HepG2 (cell line): Measurements from ENCODE around the gene TSPAN5. TPM values are rescaled to one million over a fixed set of nuclear protein-coding genes. Genes with fewer than 3 reads are reported as not detected.

Experiments
- ATAC-seq: fragments of 200-7000 bp; cut with Tn5 transposase; 3 replicates; pipeline ENCODE4 v1.9.1; 2020; ENCODE audit warnings: mild to moderate bottlenecking, moderate library complexity
- BruUV-seq: library from RNA; stranded (reverse); fragments of 400-500 nt; replicated peaks from 2 replicates; lab custom pipeline; 2021; lab: Mats Ljungman, UMichigan
- CTCF ChIA-PET: fragments of 300-600 bp; formaldehyde crosslinking; extraction: SDS; loops from one replicate; lab custom pipeline; 2021; ENCODE audit warnings: low total read pairs, inconsistent platforms, low intra/inter-chr PET ratio; lab: Yijun Ruan, JAX
- POLR2A ChIA-PET: fragments of 350-600 bp; sonication (Branson Sonifier 250); formaldehyde crosslinking; loops from one replicate; lab custom pipeline; 2020; ENCODE audit warnings: antibody characterized with exemption, inconsistent platforms; lab: Yijun Ruan, JAX
- DNase-seq: peaks from one replicate; pipeline ENCODE4 v3.0.0-alpha.2; 2015; ENCODE audit warnings: low spot score
- FAIRE-seq: peaks from 3 replicates; lab custom pipeline; 2011; peaks lifted over from hg19 to GRCh38; lab: Jason Lieb, UNC
- H2AFZ ChIP-seq: one replicate; pipeline ENCODE4 v1.6.1; 2011; ENCODE audit warnings: low read length, inconsistent platforms
- H3K27ac ChIP-seq: fragments of 300-600 bp; 3 replicates; pipeline ENCODE4 v1.8.0; 2011; ENCODE audit warnings: mixed run types, mild to moderate bottlenecking, mixed read lengths, low read length, inconsistent platforms; ENCODE audit not compliant: insufficient read depth; ENCODE audit errors: extremely low read length
- H3K27me3 ChIP-seq, 2 experiments: fragments of 200-600 bp in 1 of 2; 2 replicates in 1 of 2; 3 replicates in 1 of 2; pipeline versions ENCODE4 v1.6.0 to v1.8.0; 2011; ENCODE audit warnings: low read length in 2 of 2, mild to moderate bottlenecking in 2 of 2, moderate library complexity in 2 of 2, inconsistent platforms in 1 of 2; ENCODE audit not compliant: insufficient read depth in 2 of 2, control insufficient read depth in 1 of 2
- H3K36me3 ChIP-seq, 2 experiments: fragments of 200-600 bp in 1 of 2; replicated peaks in 1 of 2; 2 replicates in 1 of 2; 3 replicates in 1 of 2; pipeline versions ENCODE4 v1.5.1 to v1.8.0; 2011; ENCODE audit warnings: low read length in 2 of 2, inconsistent platforms in 1 of 2; ENCODE audit not compliant: insufficient read depth in 2 of 2, control insufficient read depth in 1 of 2
- H3K4me1 ChIP-seq: 2 replicates; pipeline ENCODE4 v1.5.1; 2012; ENCODE audit warnings: low read length, inconsistent platforms; ENCODE audit not compliant: insufficient read depth
- H3K4me2 ChIP-seq: 2 replicates; pipeline ENCODE4 v1.6.0; 2011; ENCODE audit warnings: low read depth, low read length, inconsistent platforms
- H3K4me3 ChIP-seq, 3 experiments: fragments of 200-600 bp in 1 of 3; sonication (generic), shearing (Covaris generic) in 1 of 3; replicated peaks in 1 of 3; 2 replicates each; pipeline ENCODE4 v1.5.1; 2011 to 2016; ENCODE audit warnings: low read length in 3 of 3, inconsistent platforms in 2 of 3, low read depth in 2 of 3, mild to moderate bottlenecking in 2 of 3, control low read depth in 1 of 3, mixed read lengths in 1 of 3; ENCODE audit not compliant: insufficient read depth in 1 of 3
- H3K79me2 ChIP-seq: one replicate; pipeline ENCODE4 v1.6.1; 2011; ENCODE audit warnings: low read length, inconsistent platforms; ENCODE audit not compliant: insufficient read depth
- H3K9ac ChIP-seq: 2 replicates; pipeline ENCODE4 v1.6.0; 2011; ENCODE audit warnings: mild to moderate bottlenecking, low read depth, low read length, inconsistent platforms; ENCODE audit not compliant: insufficient read depth
- H3K9me3 ChIP-seq: 2 replicates; pipeline ENCODE4 v1.5.1; 2012; ENCODE audit warnings: mild to moderate bottlenecking, low read length
- H4K20me1 ChIP-seq: 2 replicates; pipeline ENCODE4 v1.6.0; 2011; ENCODE audit warnings: inconsistent platforms, mild to moderate bottlenecking, low read length, moderate library complexity; ENCODE audit not compliant: insufficient read depth
- ETV5 ChIP-seq: IDR thresholded peaks from 2 replicates; pipeline ENCODE4 v1.6.1; 2018; ENCODE audit warnings: missing biosample characterization, missing genetic modification reagents, inconsistent platforms, borderline replicate concordance
- NFIC ChIP-seq: IDR thresholded peaks from 2 replicates; pipeline ENCODE4 v1.6.1; 2012; ENCODE audit warnings: mild to moderate bottlenecking, low read length, inconsistent platforms
- SOX6 ChIP-seq, 2 experiments: fragments of 450-650 bp in 1 of 2; sonication (generic) in 1 of 2; formaldehyde crosslinking in 1 of 2; IDR thresholded peaks; 2 replicates each; pipeline versions ENCODE4 v1.4.0 to v1.6.1; 2017 to 2020; ENCODE audit warnings: antibody characterized with exemption in 1 of 2, mild to moderate bottlenecking in 1 of 2, missing genetic modification reagents in 1 of 2
- TBX3 ChIP-seq: fragments of 450-650 bp; IDR thresholded peaks from 2 replicates; pipeline ENCODE4 v1.6.1; 2017; ENCODE audit warnings: antibody characterized with exemption, mild to moderate bottlenecking, inconsistent platforms, borderline replicate concordance
- ZC3H13 ChIP-seq: sonication (generic); formaldehyde crosslinking; IDR thresholded peaks from 2 replicates; pipeline ENCODE4 v1.8.1; 2023; ENCODE audit warnings: mild to moderate bottlenecking, missing genetic modification reagents, moderate library complexity
- ZMYM2 ChIP-seq: sonication (generic); formaldehyde crosslinking; IDR thresholded peaks from 2 replicates; pipeline ENCODE4 v1.8.0; 2022; ENCODE audit warnings: mild to moderate bottlenecking, missing genetic modification reagents
- ZNF121 ChIP-seq: sonication (generic); formaldehyde crosslinking; IDR thresholded peaks from 2 replicates; pipeline ENCODE4 v1.5.0; 2020; ENCODE audit warnings: mild to moderate bottlenecking, missing genetic modification reagents
- ZNF136 ChIP-seq: sonication (generic); formaldehyde crosslinking; IDR thresholded peaks from 2 replicates; pipeline ENCODE4 v1.8.1; 2022; ENCODE audit warnings: low read depth, mild to moderate bottlenecking, moderate library complexity, missing genetic modification reagents
- ZNF260 ChIP-seq: sonication (generic); formaldehyde crosslinking; IDR thresholded peaks from 2 replicates; pipeline ENCODE4 v1.4.0; 2020; ENCODE audit warnings: missing genetic modification reagents, low read depth, mild to moderate bottlenecking, borderline replicate concordance
- ZNF703 ChIP-seq: sonication (generic); formaldehyde crosslinking; IDR thresholded peaks from 2 replicates; pipeline ENCODE4 v1.5.1; 2020; ENCODE audit warnings: missing genetic modification reagents, mild to moderate bottlenecking, moderate library complexity, borderline replicate concordance
- ZSCAN29 ChIP-seq: sonication (generic); formaldehyde crosslinking; conservative IDR thresholded peaks from 2 replicates; pipeline ENCODE4 v1.4.0; 2020; ENCODE audit warnings: mild to moderate bottlenecking, missing genetic modification reagents
- WGBS: methylation state at CpG from one replicate; pipeline ENCODE4 v1.1.6; 2017; ENCODE audit warnings: low lambda C conversion rate; 5-methylcytosine and 5-hydroxymethylcytosine counted together
- in situ Hi-C: cut with HindIII; loops from 2 replicates; pipeline ENCODE4 v1.10.0; 2017; ENCODE audit warnings: low pct_unique_long_range_greater_than_20kb; ENCODE audit not compliant: extremely low pct_ligation_motif_present
- intact Hi-C: fragments of 100-400 bp; cut with micrococcal nuclease; formaldehyde crosslinking; loops from one replicate; pipeline ENCODE4 v1.10.0; 2022; ENCODE audit not compliant: unreplicated experiment
- polyA plus RNA-seq, 8 experiments: library from polyadenylated mRNA; depleted of rRNA in 3 of 8; stranded (reverse) in 7 of 8; unstranded in 1 of 8; fragments of >200 nt; fragmentation: Illumina TruSeq in 4 of 8; extraction: Trizol in 4 of 8; gene quantifications; 2 replicates each; pipeline versions ENCODE4 v1.2.1 to v1.2.3, GENCODE V29; 2011 to 2016; ENCODE audit warnings: low read depth in 4 of 8, missing spikeins in 1 of 8, mixed read lengths in 1 of 8; ENCODE audit not compliant: insufficient read depth in 1 of 8
- total RNA-seq, 5 experiments: library from RNA; depleted of rRNA; stranded (reverse); fragments of >200 nt; fragmentation: Illumina TruSeq; extraction: Trizol; gene quantifications; 2 replicates each; pipeline ENCODE4 v1.2.3, GENCODE V29; 2016; ENCODE audit warnings: low read depth in 1 of 5
- TF ChIP-seq, protein P1 (sequence below): sonication (generic); formaldehyde crosslinking; IDR thresholded peaks from 2 replicates; pipeline ENCODE4 v1.5.0; 2020; ENCODE audit warnings: missing genetic modification reagents
- TF ChIP-seq, protein P2 (sequence below): IDR thresholded peaks from 2 replicates; pipeline ENCODE4 v1.6.1; 2016; ENCODE audit warnings: missing genetic modification reagents, missing compliant biosample characterization
- TF ChIP-seq, protein P3 (sequence below): sonication (generic); formaldehyde crosslinking; IDR thresholded peaks from 2 replicates; pipeline ENCODE4 v1.8.0; 2022; ENCODE audit warnings: mild to moderate bottlenecking, missing genetic modification reagents, borderline replicate concordance
- TF ChIP-seq, protein P4 (sequence below): sonication (generic); formaldehyde crosslinking; IDR thresholded peaks from 2 replicates; pipeline ENCODE4 v1.4.0; 2020; ENCODE audit warnings: mild to moderate bottlenecking, missing genetic modification reagents

Gene TSPAN5
- total and polyA plus RNA-seq, 2 of the 13 experiments (the other 11 are each of a cell fraction or from before 2014, with no cell fraction given) = 0.20 to 0.53 TPM

DNA sequence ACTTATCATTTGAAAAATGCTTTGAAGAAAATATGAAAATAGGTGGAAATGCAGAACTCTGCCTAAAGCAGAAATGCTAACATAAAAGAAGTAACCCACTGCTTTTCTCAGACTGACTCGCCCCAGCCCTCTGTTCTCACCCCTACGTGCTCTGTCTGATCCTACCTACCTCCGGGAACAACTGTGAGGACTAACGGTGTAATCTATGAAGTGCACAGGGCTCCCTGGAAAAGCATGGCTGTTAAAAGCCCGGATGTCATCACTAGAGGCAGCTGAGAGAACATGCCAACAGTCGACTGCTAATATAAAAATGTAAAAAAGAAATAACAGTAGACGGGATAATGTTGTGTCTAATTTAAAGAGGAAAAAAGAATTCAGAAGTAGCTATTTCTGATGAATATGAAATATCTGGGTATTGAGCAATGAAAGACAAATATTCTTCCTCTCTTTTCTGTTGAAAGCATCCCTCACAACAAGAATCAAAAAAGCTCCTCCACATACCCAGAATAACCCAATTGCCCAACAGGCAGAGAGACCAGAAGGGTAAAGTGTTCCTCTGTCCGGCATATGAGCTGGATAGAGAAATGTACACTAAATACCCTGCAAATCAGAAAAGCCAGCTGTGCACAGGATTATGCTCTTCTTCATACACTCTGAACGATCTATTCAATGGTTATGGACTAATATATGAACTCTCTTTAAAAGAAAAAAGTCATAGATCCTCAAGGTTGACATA, 130.7 kb downstream of the TSPAN5 start (continued):
- TF ChIP-seq, protein P1, sequence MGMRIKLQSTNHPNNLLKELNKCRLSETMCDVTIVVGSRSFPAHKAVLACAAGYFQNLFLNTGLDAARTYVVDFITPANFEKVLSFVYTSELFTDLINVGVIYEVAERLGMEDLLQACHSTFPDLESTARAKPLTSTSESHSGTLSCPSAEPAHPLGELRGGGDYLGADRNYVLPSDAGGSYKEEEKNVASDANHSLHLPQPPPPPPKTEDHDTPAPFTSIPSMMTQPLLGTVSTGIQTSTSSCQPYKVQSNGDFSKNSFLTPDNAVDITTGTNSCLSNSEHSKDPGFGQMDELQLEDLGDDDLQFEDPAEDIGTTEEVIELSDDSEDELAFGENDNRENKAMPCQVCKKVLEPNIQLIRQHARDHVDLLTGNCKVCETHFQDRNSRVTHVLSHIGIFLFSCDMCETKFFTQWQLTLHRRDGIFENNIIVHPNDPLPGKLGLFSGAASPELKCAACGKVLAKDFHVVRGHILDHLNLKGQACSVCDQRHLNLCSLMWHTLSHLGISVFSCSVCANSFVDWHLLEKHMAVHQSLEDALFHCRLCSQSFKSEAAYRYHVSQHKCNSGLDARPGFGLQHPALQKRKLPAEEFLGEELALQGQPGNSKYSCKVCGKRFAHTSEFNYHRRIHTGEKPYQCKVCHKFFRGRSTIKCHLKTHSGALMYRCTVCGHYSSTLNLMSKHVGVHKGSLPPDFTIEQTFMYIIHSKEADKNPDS (CRISPR knock-in tag) = no peak
- TF ChIP-seq, protein P2, sequence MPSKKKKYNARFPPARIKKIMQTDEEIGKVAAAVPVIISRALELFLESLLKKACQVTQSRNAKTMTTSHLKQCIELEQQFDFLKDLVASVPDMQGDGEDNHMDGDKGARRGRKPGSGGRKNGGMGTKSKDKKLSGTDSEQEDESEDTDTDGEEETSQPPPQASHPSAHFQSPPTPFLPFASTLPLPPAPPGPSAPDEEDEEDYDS = no peak

DNA sequence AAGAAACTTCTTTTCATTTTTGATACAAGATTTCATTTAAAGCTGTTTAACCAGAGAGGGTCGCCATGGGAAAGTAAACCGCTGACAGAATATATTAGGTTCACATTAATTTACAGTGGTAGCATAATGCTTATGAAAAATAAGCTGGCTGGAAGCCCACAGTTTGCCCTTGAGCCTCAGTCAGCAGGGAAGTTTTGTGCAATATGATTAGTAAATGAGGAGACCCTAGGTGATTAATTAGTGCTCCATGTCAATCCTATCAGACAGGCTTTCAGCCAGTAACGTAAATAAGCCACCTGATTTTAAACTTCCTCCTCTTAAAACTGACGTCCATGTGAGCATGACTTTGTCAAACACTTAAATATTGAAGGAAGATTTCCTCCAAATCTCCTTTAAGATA, 134.2 kb downstream of the TSPAN5 start:
- no peak for FAIRE-seq
- Histone ChIP-seq H3K79me2 (no peaks in the 10 kb centered on the region), H3K4me3 (no peak overlapping the region), H3K9me3 (no peaks in the 10 kb centered on the region), H3K36me3 (no peaks in the 10 kb centered on the region), H4K20me1 (no peaks in the 10 kb centered on the region), H3K27ac (no peak overlapping the region), H3K9ac (no peak overlapping the region), H3K4me2 (no peak overlapping the region), H2AFZ (no peak overlapping the region), H3K27me3 (no peaks in the 10 kb centered on the region), H3K4me1 (no peaks in the 10 kb centered on the region)
- BruUV-seq = no TSS peak
- CTCF ChIA-PET = no interaction called here
- intact Hi-C loops (no loop called here), in situ Hi-C loops (no loop called here)
- 51% methylated on average over 4 of the region's 4 CpGs for WGBS
- POLR2A ChIA-PET = no interaction called here
- no peak for ATAC-seq
- no peak for DNase-seq
- TF ChIP-seq ETV5 (CRISPR knock-in tag) (no peak), TBX3 (no peak), ZMYM2 (no peak), NFIC (no peak), SOX6 (IDR thresholded peaks at IDR 0.05) (no peak), SOX6 (CRISPR knock-in tag; IDR thresholded peaks at IDR 0.05) (no peak), ZNF136 (CRISPR knock-in tag) (no peak), ZC3H13 (CRISPR knock-in tag) (no peak), ZSCAN29 (CRISPR knock-in tag) (no peak), ZNF260 (CRISPR knock-in tag) (no peak), ZNF121 (CRISPR knock-in tag) (no peak), ZNF703 (CRISPR knock-in tag) (no peak)
- TF ChIP-seq, protein P3, sequence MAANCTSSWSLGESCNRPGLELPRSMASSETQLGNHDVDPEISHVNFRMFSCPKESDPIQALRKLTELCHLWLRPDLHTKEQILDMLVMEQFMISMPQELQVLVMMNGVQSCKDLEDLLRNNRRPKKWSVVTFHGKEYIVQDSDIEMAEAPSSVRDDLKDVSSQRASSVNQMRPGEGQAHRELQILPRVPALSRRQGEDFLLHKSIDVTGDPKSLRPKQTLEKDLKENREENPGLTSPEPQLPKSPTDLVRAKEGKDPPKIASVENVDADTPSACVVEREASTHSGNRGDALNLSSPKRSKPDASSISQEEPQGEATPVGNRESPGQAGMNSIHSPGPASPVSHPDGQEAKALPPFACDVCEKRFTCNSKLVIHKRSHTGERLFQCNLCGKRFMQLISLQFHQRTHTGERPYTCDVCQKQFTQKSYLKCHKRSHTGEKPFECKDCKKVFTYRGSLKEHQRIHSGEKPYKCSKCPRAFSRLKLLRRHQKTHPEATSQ (CRISPR knock-in tag) = no peak
- TF ChIP-seq, protein P4, sequence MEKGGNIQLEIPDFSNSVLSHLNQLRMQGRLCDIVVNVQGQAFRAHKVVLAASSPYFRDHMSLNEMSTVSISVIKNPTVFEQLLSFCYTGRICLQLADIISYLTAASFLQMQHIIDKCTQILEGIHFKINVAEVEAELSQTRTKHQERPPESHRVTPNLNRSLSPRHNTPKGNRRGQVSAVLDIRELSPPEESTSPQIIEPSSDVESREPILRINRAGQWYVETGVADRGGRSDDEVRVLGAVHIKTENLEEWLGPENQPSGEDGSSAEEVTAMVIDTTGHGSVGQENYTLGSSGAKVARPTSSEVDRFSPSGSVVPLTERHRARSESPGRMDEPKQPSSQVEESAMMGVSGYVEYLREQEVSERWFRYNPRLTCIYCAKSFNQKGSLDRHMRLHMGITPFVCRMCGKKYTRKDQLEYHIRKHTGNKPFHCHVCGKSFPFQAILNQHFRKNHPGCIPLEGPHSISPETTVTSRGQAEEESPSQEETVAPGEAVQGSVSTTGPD (CRISPR knock-in tag) = no peak
